NCI-H128 (cell line): Measurements from ENCODE around the gene PROSER3.

Source experiments
- DNase-seq: peaks from one replicate; lab custom pipeline; 2025; ENCODE audit not compliant: unreplicated experiment; lab: John Stamatoyannopoulos, UW

The PROSER3 gene

GRCh38 chr19:35816846-35817245 is 58.9 kb downstream of the PROSER3 start:
- no peak for DNase-seq

GRCh38 chr19:35818445-35818844 is 60.5 kb downstream of the PROSER3 start:
- no peak for DNase-seq
